SK-N-SH treated with all-trans-retinoic acid at 6 μM for 48 hours (cell line): ENCODE results near the gene DENND5A.
A peak's percentile ranks its signal among the peaks of the same experiment; 100 is the strongest.

Experiments used
- ATAC-seq: fragments of 200-7000 bp; cut with Tn5 transposase; 3 replicates; pipeline ENCODE4 v1.9.1; 2020; ENCODE audit warnings: mild to moderate bottlenecking, moderate library complexity
- ARNTL ChIP-seq: fragments of 450-650 bp; formaldehyde crosslinking; IDR thresholded peaks from 2 replicates; pipeline ENCODE4 v1.5.0; 2020; ENCODE audit warnings: low read depth, mild to moderate bottlenecking, moderate library complexity, borderline replicate concordance
- BACH2 ChIP-seq: fragments of 250-450 bp; sonication (Bioruptor Pico); IDR thresholded peaks from 2 replicates; pipeline ENCODE4 v1.9.0; 2021; ENCODE audit warnings: mild to moderate bottlenecking, borderline replicate concordance
- CREB5 ChIP-seq: fragments of 250-450 bp; sonication (Bioruptor Pico); IDR thresholded peaks from 2 replicates; pipeline ENCODE4 v1.5.1; 2020; ENCODE audit warnings: low read depth, mild to moderate bottlenecking, moderate library complexity
- CSDC2 ChIP-seq: fragments of 250-450 bp; sonication (Bioruptor Pico); IDR thresholded peaks from 2 replicates; pipeline ENCODE4 v1.5.0; 2020; ENCODE audit warnings: mild to moderate bottlenecking, moderate library complexity
- ESRRG ChIP-seq: fragments of 250-450 bp; sonication (Bioruptor Pico); IDR thresholded peaks from 2 replicates; pipeline ENCODE4 v1.6.1; 2021; ENCODE audit warnings: mild to moderate bottlenecking
- GLIS3 ChIP-seq: fragments of 250-450 bp; sonication (Bioruptor Pico); IDR thresholded peaks from 2 replicates; pipeline ENCODE4 v1.5.0; 2020; ENCODE audit warnings: mild to moderate bottlenecking, moderate library complexity
- ISL1 ChIP-seq: fragments of 250-450 bp; sonication (Bioruptor Pico); IDR thresholded peaks from 2 replicates; pipeline ENCODE4 v2.1.2; 2022; ENCODE audit warnings: mild to moderate bottlenecking, moderate library complexity
- OSR1 ChIP-seq: fragments of 250-450 bp; sonication (Bioruptor Pico); IDR thresholded peaks from 2 replicates; pipeline ENCODE4 v1.8.0; 2022; ENCODE audit warnings: moderate library complexity, mild to moderate bottlenecking, inconsistent platforms
- PATZ1 ChIP-seq: fragments of 250-450 bp; sonication (Bioruptor Pico); IDR thresholded peaks from 2 replicates; pipeline ENCODE4 v1.8.0; 2020; ENCODE audit warnings: mild to moderate bottlenecking, moderate library complexity, borderline replicate concordance
- POU6F1 ChIP-seq: fragments of 250-450 bp; sonication (Bioruptor Pico); IDR thresholded peaks from 2 replicates; pipeline ENCODE4 v1.8.0; 2021; ENCODE audit warnings: low read depth, mild to moderate bottlenecking, moderate library complexity, borderline replicate concordance
- PPARA ChIP-seq: fragments of 250-450 bp; sonication (Bioruptor Pico); IDR thresholded peaks from 2 replicates; pipeline ENCODE4 v1.5.0; 2020; ENCODE audit warnings: mild to moderate bottlenecking, borderline replicate concordance
- RARB ChIP-seq: fragments of 250-450 bp; sonication (Bioruptor Pico); IDR thresholded peaks from 2 replicates; pipeline ENCODE4 v1.8.0; 2021; ENCODE audit warnings: mild to moderate bottlenecking, moderate library complexity
- SNAI2 ChIP-seq: fragments of 250-450 bp; sonication (Bioruptor Pico); IDR thresholded peaks from 2 replicates; pipeline ENCODE4 v1.5.0; 2020; ENCODE audit warnings: mild to moderate bottlenecking, moderate library complexity
- TCF4 ChIP-seq: fragments of 250-450 bp; sonication (Bioruptor Pico); IDR thresholded peaks from 2 replicates; pipeline ENCODE4 v1.8.0; 2021; ENCODE audit warnings: mild to moderate bottlenecking, moderate library complexity, borderline replicate concordance
- TOX ChIP-seq: fragments of 250-450 bp; sonication (Bioruptor Pico); IDR thresholded peaks from 2 replicates; pipeline ENCODE4 v1.8.0; 2021; ENCODE audit warnings: mild to moderate bottlenecking, moderate library complexity, borderline replicate concordance
- TSHZ2 ChIP-seq: fragments of 250-450 bp; sonication (Bioruptor Pico); IDR thresholded peaks from 2 replicates; pipeline ENCODE4 v1.5.0; 2020; ENCODE audit warnings: mild to moderate bottlenecking, moderate library complexity
- ZC3H10 ChIP-seq: fragments of 250-450 bp; sonication (Bioruptor Pico); IDR thresholded peaks from 2 replicates; pipeline ENCODE4 v1.5.1; 2021; ENCODE audit warnings: mild to moderate bottlenecking, moderate library complexity
- ZFP3 ChIP-seq: fragments of 250-450 bp; sonication (Bioruptor Pico); IDR thresholded peaks from 2 replicates; pipeline ENCODE4 v1.5.0; 2020; ENCODE audit warnings: mild to moderate bottlenecking, moderate library complexity
- ZFP30 ChIP-seq: fragments of 450-650 bp; formaldehyde crosslinking; IDR thresholded peaks from 2 replicates; pipeline ENCODE4 v1.5.0; 2022; ENCODE audit warnings: mild to moderate bottlenecking, moderate library complexity
- ZNF565 ChIP-seq: fragments of 450-650 bp; formaldehyde crosslinking; conservative IDR thresholded peaks from 2 replicates; pipeline ENCODE4 v1.5.0; 2020; ENCODE audit warnings: low read depth, mild to moderate bottlenecking, moderate library complexity
- TF ChIP-seq, protein P1 (sequence below): fragments of 250-450 bp; sonication (Bioruptor Pico); IDR thresholded peaks from 2 replicates; pipeline ENCODE4 v1.5.1; 2021; ENCODE audit warnings: mild to moderate bottlenecking, moderate library complexity

Gene DENND5A

GRCh38 chr11:9146477-9146876 lies 118.7 kb downstream of the DENND5A start:
- no peak for ATAC-seq
- no peak for TF ChIP-seq RARB (CRISPR knock-in tag)
- no peak for TF ChIP-seq CSDC2 (CRISPR knock-in tag)

DNA sequence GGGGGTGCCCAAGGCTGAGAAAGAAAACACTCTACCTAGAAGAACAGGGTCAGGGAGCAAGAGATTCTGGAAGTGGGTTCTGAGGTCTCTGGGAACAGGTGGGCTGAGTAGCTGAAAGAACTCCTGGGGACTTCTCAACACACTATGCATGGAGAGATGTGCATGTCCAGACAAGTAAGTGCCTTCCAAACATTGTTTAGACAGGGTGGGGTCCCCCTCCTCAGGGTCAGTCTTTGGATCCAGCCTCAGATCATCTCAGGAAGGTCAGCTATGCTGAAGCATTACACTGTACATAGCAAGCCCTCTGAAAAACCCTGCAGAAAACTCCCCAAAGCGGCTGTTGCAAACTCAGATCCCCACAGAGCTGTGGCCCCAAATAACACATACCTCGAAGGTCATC lies 119.9 kb downstream of the DENND5A start:
- TF ChIP-seq RARB (CRISPR knock-in tag), result no peak
- no peak for ATAC-seq

- peak; percentile 25; the same call in 2 of the 3 replicates for ATAC-seq
- TF ChIP-seq ZFP30 (no peak), POU6F1 (no peak), ARNTL (no peak), ZNF565 (CRISPR knock-in tag) (no peak)
- TF ChIP-seq, all 23 proteins: peak for 0
Observed at GRCh38 chr11:9144828-9145227, 120.3 kb downstream of the DENND5A start.

DNA sequence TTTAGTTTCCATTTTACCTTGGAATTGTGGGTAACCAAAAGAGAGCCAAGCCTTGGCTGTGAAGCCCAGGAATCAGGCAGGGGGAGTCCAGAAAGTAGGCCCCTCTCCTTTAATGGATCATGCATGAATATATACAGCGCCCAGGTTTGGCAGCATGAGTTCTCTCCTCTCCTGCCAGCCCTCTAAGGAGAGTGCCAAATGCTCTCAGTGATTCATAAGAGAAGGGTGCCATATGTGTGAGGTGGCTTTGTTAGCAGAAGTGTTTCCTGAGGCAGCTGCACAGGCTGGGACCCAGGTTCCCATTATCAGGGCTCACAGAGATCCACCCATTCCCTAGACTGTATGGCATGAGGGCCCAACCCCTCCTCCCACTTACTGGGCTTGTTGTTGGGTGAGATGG lies 121.4 kb downstream of the DENND5A start:
- no peak for TF ChIP-seq GLIS3 (CRISPR knock-in tag)
- TF ChIP-seq ESRRG (CRISPR knock-in tag), result no peak
- TF ChIP-seq, protein P1, sequence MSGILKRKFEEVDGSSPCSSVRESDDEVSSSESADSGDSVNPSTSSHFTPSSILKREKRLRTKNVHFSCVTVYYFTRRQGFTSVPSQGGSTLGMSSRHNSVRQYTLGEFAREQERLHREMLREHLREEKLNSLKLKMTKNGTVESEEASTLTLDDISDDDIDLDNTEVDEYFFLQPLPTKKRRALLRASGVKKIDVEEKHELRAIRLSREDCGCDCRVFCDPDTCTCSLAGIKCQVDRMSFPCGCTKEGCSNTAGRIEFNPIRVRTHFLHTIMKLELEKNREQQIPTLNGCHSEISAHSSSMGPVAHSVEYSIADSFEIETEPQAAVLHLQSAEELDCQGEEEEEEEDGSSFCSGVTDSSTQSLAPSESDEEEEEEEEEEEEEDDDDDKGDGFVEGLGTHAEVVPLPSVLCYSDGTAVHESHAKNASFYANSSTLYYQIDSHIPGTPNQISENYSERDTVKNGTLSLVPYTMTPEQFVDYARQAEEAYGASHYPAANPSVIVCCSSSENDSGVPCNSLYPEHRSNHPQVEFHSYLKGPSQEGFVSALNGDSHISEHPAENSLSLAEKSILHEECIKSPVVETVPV, result no peak
- no peak for TF ChIP-seq PPARA (CRISPR knock-in tag)
- TF ChIP-seq PATZ1 (CRISPR knock-in tag), result no peak
- no peak for TF ChIP-seq TSHZ2 (CRISPR knock-in tag)
- TF ChIP-seq ISL1 (CRISPR knock-in tag), result no peak
- no peak for TF ChIP-seq TCF4 (CRISPR knock-in tag)
- no peak for TF ChIP-seq ZFP3 (CRISPR knock-in tag)
- no peak for TF ChIP-seq OSR1 (CRISPR knock-in tag)
- TF ChIP-seq TOX, result no peak
- TF ChIP-seq RARB (CRISPR knock-in tag), result no peak
- no peak for TF ChIP-seq CREB5 (CRISPR knock-in tag)
- no peak for TF ChIP-seq ZC3H10 (CRISPR knock-in tag)
- no peak for TF ChIP-seq ZFP30
- ATAC-seq, result no peak

GRCh38 chr11:9142732-9143131 lies 122.4 kb downstream of the DENND5A start:
- no peak for ATAC-seq

More at GRCh38 chr11:9142732-9143131, 122.4 kb downstream of the DENND5A start:
- TF ChIP-seq ZFP3 (CRISPR knock-in tag) (no peak), RARB (CRISPR knock-in tag) (no peak), SNAI2 (no peak), GLIS3 (CRISPR knock-in tag) (no peak), CREB5 (CRISPR knock-in tag) (no peak), PATZ1 (CRISPR knock-in tag) (no peak), OSR1 (CRISPR knock-in tag) (no peak), BACH2 (CRISPR knock-in tag) (no peak), ESRRG (CRISPR knock-in tag) (no peak)
- TF ChIP-seq, protein P1, result no peak
